ENCODE measurements around the gene CACNA1H.

The CACNA1H gene

GRCh38 chr16:1152651-1153259 is at the start of gene CACNA1H:
TSS of gene CACNA1H (plus strand) at chr16:1153106. CDS start at chr16:1153738, 632 bp downstream.
- DNase-seq, result no peak

GRCh38 chr16:1103636-1103980 is 49.3 kb upstream of the CACNA1H start:
- no peak for DNase-seq

GRCh38 chr16:1105888-1106620 is 46.9 kb upstream of the CACNA1H start:
- DNase-seq, result no peak

- DNase-seq, result no peak
These were observed 46.2 kb upstream of the CACNA1H start for GRCh38 chr16:1106659-1107058.

GRCh38 chr16:1107141-1107540 is 45.8 kb upstream of the CACNA1H start:
- DNase-seq, result no peak

- DNase-seq, result no peak
These were observed 45.2 kb upstream of the CACNA1H start for GRCh38 chr16:1107731-1108130.

GRCh38 chr16:1108299-1109252 is 44.3 kb upstream of the CACNA1H start:
- DNase-seq, result no peak

- DNase-seq, result no peak
These were observed 43.3 kb upstream of the CACNA1H start for GRCh38 chr16:1109648-1110047.

GRCh38 chr16:1112506-1113184 is 40.3 kb upstream of the CACNA1H start:
- no peak for DNase-seq

- DNase-seq, result no peak
These were observed 39.4 kb upstream of the CACNA1H start for GRCh38 chr16:1113489-1113888.

- DNase-seq, result no peak
These were observed 38.9 kb upstream of the CACNA1H start for GRCh38 chr16:1113889-1114526.

- DNase-seq, result no peak
These were observed 36.2 kb upstream of the CACNA1H start for GRCh38 chr16:1116693-1117077.

- no peak for DNase-seq
These were observed 35.6 kb upstream of the CACNA1H start for GRCh38 chr16:1117176-1117900.

- DNase-seq, result no peak
These were observed 35.0 kb upstream of the CACNA1H start for GRCh38 chr16:1117926-1118325.

- no peak for DNase-seq
These were observed 33.8 kb upstream of the CACNA1H start for GRCh38 chr16:1119129-1119528.

- DNase-seq, result no peak
These were observed 32.9 kb upstream of the CACNA1H start for GRCh38 chr16:1119766-1120576.

- DNase-seq, result no peak
These were observed 32.3 kb upstream of the CACNA1H start for GRCh38 chr16:1120577-1120941.

- DNase-seq, result no peak
These were observed 31.9 kb upstream of the CACNA1H start for GRCh38 chr16:1121009-1121408.

GRCh38 chr16:1121601-1122397 is 31.1 kb upstream of the CACNA1H start:
- DNase-seq, result no peak

GRCh38 chr16:1122398-1122765 is 30.5 kb upstream of the CACNA1H start:
- DNase-seq, result no peak
